ENCODE data around the gene ERFE.

Gene ERFE

DNA sequence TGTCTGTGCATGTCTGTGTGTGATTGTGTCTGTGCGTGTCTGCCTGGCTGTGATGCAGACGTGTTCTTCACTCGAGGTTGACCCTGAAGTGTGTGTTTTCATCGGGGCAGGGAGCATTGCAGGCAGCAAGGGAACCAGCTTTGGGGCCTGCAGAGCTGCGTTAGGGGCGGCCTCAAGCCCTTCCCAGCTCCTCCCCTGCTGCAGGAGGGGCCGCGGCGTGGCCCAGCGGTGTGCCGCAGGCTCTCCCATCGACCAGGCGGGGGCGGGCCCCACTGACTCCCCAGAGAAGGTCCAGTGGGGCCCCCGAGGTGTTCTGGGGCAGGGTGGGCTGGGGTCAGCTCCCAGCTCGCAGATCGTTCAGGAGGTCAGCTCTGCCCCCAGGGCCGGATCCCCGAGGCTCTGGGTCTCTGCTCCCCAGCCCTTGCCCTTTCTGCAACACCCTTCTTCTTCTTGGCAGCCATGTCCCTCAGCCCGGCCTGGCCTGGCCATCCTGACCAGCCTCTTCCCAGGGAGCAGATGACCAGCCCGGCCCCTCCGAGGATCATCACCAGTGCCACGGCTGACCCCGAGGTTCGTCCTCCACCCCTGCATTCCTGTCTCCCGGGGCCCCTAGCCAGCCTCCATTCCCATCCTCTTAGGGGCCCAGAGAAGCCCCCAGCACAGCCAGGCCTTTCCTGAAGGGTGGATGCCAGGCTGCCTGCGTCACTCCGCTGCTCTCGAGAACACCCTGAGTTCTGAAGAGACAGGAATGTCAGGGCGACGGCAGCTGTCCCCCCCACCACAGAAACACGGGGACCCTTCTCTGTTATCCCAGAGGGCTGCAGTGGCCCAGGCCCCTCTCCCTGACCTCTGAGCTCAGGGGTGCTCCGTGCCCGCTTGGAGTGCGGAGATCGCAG is 31.4 kb upstream of the ERFE start:
- H3K4me3 ChIP-seq (ENCODE audit: low read depth, low read length): no peak overlapping the region
- TF ChIP-seq, protein P1, sequence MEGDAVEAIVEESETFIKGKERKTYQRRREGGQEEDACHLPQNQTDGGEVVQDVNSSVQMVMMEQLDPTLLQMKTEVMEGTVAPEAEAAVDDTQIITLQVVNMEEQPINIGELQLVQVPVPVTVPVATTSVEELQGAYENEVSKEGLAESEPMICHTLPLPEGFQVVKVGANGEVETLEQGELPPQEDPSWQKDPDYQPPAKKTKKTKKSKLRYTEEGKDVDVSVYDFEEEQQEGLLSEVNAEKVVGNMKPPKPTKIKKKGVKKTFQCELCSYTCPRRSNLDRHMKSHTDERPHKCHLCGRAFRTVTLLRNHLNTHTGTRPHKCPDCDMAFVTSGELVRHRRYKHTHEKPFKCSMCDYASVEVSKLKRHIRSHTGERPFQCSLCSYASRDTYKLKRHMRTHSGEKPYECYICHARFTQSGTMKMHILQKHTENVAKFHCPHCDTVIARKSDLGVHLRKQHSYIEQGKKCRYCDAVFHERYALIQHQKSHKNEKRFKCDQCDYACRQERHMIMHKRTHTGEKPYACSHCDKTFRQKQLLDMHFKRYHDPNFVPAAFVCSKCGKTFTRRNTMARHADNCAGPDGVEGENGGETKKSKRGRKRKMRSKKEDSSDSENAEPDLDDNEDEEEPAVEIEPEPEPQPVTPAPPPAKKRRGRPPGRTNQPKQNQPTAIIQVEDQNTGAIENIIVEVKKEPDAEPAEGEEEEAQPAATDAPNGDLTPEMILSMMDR (IDR thresholded peaks at IDR 0.05; ENCODE audit: low read depth, low read length, missing control alignments): no peak
- in situ Hi-C loops (cut with HindIII; ENCODE audit: low sequenced_read_pairs): no loop called here
- DNase-seq (ENCODE audit: low read depth): no peak

DNA sequence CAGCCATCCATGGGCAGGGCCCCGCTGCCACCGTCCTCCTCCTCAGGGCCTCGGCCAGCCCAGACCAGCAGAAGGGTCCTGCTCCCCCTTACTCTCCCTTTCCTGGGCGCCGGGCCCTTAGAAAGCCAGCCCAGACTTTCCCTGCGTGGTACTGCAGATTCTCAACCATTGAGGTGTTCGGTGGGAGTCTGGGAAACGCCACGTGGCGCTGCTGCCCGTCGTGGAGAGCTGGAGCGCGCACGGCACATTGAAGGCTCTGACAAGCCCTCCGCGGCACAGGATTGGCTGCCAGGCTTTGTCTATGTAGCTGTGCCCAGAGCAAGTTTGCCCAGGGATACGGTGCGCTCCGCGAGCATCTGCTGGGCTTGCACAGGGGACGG is 30.7 kb upstream of the ERFE start:
- in situ Hi-C loops (cut with HindIII; ENCODE audit: low sequenced_read_pairs): no loop called here
- no peak overlapping the region for H3K4me3 ChIP-seq (ENCODE audit: low read depth, low read length)
- TF ChIP-seq, protein P1 (IDR thresholded peaks at IDR 0.05; ENCODE audit: low read depth, low read length, missing control alignments): no peak
- DNase-seq (ENCODE audit: low read depth): no peak

DNA sequence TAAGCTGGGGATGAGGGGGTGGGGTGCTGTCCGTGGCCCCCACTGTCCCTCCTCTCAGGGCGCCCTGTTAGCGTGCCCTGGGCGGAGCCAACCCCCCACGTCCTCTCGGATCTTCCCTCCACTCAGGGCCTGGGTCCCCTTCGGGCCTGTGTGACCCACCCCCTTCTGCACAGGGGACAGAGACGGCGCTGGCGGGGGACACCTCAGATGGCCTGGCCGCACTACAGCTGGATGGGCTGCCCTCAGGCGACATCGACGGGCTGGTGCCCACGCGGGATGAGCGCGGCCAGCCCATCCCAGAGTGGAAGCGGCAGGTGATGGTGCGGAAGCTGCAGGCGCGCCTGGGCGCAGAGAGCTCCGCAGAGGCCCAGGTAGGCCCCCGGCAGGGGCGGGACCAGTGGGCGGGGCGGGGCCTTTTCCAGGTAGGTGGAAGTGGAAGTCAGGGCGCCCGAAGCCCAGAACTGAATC is 30.2 kb upstream of the ERFE start:
- H3K4me3 ChIP-seq (ENCODE audit: low read depth, low read length): no peak overlapping the region
- TF ChIP-seq, protein P1 (IDR thresholded peaks at IDR 0.05; ENCODE audit: low read depth, low read length, missing control alignments): no peak
- in situ Hi-C loops (cut with HindIII; ENCODE audit: low sequenced_read_pairs): no loop called here

DNA sequence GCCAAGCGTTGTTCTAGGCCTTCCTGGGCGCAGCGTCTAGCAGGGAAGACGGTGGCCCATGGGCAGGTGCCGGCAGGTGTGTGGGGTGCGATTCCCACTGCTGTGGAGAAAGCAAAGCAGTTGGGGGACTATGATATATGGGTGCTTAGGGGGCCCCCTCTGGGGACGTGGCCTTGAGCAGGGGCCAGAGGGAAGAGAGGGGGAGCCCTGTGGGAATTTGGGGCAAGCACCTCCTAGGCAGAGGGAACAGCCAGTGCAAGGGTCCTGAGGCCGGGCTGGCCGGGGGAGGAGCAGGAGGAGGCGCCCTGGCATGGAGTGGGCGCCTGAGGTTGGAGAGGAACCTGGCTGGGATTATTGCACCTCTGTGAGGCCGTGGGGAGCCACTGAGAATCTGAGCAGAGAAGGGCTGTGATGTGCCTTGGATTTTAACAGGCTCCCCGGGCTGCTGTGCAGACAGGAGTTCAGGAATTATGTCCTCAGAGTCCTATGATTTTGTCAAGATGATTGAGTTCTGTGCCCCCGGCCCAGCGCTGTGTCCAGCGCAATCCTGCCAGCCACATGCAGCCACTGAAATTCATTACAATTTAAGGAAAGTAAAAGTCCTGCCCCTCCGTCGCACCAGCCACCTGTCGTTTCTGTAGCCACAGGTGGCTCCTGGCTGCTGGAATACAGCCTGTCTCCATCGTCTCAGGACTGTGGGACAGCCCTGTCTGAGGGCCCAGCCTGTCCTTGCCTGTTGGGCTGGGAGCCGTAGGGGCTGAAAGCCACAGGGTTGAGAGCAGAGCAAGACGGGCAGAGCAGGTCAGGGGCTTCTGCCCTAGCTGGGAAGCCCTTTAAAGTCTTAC is 29.4 kb upstream of the ERFE start:
- no peak for DNase-seq (ENCODE audit: low read depth)
- no peak overlapping the region for H3K4me3 ChIP-seq (ENCODE audit: low read depth, low read length)
- in situ Hi-C loops (cut with HindIII; ENCODE audit: low sequenced_read_pairs): no loop called here
- TF ChIP-seq, protein P1 (IDR thresholded peaks at IDR 0.05; ENCODE audit: low read depth, low read length, missing control alignments): no peak

More for the DNA sequence above, 30.2 kb upstream of the ERFE start:
- no peak for DNase-seq (ENCODE audit: low read depth)

DNA sequence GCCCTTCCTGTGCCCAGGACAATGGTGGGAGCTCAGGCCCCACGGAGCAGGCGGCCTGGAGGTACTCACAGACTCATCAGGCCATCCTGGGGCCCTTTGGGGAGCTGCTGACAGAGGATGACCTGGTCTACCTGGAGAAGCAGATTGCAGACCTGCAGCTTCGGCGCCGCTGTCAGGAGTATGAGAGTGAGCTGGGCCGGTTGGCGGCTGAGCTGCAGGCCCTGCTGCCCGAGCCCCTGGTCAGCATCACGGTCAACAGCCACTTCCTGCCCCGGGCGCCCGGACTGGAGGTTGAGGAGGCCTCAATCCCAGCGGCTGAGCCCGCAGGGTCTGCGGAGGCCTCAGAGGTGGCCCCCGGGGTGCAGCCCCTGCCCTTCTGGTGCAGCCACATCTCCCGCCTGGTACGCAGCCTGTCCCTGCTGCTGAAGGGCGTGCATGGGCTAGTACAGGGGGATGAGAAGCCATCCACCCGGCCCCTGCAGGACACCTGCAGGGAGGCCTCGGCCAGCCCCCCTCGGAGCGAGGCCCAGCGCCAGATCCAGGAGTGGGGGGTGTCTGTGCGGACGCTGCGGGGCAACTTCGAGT is 28.6 kb upstream of the ERFE start:
- TF ChIP-seq, protein P1 (IDR thresholded peaks at IDR 0.05; ENCODE audit: low read depth, low read length, missing control alignments): no peak
- H3K4me3 ChIP-seq (ENCODE audit: low read depth, low read length): no peak overlapping the region
- no peak for DNase-seq (ENCODE audit: low read depth)
- in situ Hi-C loops (cut with HindIII; ENCODE audit: low sequenced_read_pairs): no loop called here
